ENCODE data around the gene MRPL43.

Gene MRPL43

GRCh38 chr10:101002456-101002855, 15.2 kb upstream of the MRPL43 start:
- DNase-seq (ENCODE audit: low spot score): no peak

GRCh38 chr10:101001659-101002035, 14.3 kb upstream of the MRPL43 start:
- DNase-seq (ENCODE audit: low spot score): no peak

DNA sequence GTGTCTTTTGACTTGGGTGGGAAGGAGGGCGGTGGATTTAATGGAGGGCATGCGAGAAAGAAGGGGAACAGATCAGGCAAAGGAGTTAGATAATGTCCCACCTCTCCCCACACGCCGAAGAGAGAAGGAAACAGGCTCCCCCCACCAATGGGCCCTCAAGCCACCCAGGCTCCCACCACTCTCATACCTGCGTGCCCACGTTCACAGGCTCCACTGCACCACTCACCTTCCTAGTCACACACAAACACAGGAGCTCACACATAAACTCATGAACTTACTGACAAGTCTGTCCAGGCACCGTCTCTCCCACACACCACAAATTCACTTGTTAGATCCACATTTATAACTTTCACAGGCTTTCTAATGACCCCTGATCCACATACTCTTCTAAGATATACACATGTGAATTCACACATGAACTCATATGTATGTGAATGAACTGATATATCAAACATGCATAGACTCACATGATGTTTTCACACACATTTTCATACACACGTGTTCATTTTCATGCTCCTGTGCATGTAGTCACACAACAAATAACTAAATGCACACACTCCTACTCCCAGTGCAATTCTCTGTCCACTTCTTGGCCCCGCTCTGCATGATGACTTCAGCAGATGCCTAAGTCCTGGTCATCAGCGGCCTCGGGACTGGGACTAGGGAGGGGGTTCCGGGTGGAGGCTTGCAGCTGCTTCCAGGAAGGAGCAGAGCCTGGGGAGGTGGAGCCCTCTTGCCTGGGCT, 13.8 kb upstream of the MRPL43 start:
- DNase-seq (ENCODE audit: low spot score): no peak

DNA sequence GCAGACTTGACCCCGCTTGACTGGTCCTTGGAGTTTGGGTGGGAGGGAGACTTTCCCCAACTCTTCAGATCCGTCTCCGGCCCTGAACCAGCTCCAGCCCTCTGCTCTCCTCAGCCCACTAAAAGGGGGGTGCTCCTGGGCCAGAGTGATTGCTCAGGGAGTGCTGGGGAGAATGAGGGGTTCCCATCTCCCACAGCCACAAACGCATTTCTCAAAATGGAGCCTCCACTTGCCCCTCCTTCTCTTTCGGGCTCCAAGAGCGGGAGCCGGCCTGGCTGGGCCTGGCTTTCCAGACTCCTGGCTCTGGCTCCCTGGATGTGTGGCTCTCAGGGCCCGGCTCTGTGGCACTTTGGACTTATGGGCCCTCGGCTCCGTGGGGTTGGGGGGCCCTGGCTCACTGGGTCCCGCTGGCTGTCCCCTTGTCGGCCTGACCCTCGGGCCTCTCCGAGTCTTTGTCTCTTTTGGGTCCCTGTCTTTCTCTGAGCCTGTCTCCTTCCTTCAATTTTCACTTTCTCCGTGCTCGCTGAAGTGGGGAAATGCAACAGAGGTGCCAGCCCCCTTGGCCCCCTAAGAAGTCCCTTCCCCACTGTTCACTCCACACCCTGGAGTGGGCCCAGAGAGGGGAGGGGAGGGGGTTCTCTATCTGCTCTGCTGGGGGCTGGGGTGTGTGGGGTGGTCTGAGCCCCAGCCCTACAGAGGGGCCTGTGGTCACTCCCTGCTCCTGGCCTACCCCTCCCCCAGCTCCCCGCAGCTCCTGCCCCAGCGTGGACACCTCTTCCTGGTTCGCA, 13.0 kb upstream of the MRPL43 start:
- DNase-seq (ENCODE audit: low spot score): no peak

DNA sequence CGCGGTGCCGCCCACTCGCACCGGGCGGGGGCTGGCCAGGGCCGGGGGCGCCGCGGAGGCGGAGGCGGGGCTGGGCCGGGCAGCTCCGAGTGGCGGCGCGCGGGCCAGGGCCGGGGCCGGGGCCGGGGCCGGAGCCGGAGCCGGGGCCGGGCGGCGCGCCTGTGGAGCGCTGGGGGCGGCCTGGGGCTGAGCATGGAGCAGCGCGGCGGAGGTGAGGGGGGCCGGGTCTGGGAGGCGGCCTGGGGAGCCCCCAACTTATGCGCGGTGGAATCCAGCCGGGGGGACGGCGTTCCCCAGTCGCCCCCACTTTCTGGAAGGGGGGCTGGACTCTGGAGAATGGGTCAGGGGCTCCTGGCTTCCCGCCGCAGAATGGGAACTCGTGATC, 12.4 kb upstream of the MRPL43 start, which contains the start of gene LZTS2:
LZTS2 (plus strand) TSS at position 67 of the 385 bp plus-strand sequence. CDS start 2,731 bp downstream, outside the sequence.
- DNase-seq (ENCODE audit: low spot score): peak; percentile 41

GRCh38 chr10:100998991-100999741, 11.9 kb upstream of the MRPL43 start:
- peak; percentile 89 for DNase-seq (ENCODE audit: low spot score)

GRCh38 chr10:100998183-100998990, 11.1 kb upstream of the MRPL43 start:
- DNase-seq (ENCODE audit: low spot score): peak; percentile 72

- DNase-seq (ENCODE audit: low spot score): peak; percentile 83
Observed at GRCh38 chr10:100997360-100998182, 10.3 kb upstream of the MRPL43 start.

- peak; percentile 73 for DNase-seq (ENCODE audit: low spot score)
Observed at GRCh38 chr10:100996678-100997359, 9.5 kb upstream of the MRPL43 start.

- DNase-seq (ENCODE audit: low spot score): no peak
Observed at GRCh38 chr10:100995181-100995580, 7.9 kb upstream of the MRPL43 start.

GRCh38 chr10:100993986-100994708, 6.8 kb upstream of the MRPL43 start:
- DNase-seq (ENCODE audit: low spot score): no peak

GRCh38 chr10:100989088-100989487, 1.8 kb upstream of the MRPL43 start:
- DNase-seq (ENCODE audit: low spot score): no peak

GRCh38 chr10:100988166-100988565, 869 bp upstream of the MRPL43 start:
- no peak for DNase-seq (ENCODE audit: low spot score)

- no peak for DNase-seq (ENCODE audit: low spot score)
Observed at GRCh38 chr10:100987685-100988049, 370 bp upstream of the MRPL43 start.

GRCh38 chr10:100986623-100986951, 710 bp downstream of the MRPL43 start:
- no peak for DNase-seq (ENCODE audit: low spot score)

- DNase-seq (ENCODE audit: low spot score): no peak
Observed at GRCh38 chr10:100985336-100985735, 2.0 kb downstream of the MRPL43 start.

DNA sequence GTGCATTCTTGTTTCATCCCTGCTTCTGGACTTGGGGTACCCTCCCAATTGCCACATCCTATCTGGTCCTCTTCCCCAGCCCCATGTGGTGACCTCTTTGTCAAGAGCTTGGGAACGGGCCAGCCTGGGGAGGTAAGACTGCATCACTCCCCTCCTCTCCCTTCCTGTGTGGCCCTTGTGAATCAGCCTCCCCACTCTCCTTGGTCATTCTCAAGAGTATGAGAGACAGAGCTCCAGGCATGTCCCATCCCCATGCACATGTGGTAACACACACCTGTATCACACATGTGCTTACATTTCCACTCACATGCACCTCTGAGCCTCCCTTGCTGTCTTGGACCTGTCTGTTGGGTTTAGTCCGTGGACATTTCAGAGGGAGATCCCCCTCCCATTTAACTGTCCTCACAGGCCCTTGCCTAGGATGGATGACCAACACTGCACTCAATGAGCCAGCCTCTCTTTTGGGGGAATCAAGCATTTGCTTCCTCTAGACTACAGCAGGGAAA, 2.6 kb downstream of the MRPL43 start:
- DNase-seq (ENCODE audit: low spot score): no peak

GRCh38 chr10:100983868-100984671, 3.2 kb downstream of the MRPL43 start:
- no peak for DNase-seq (ENCODE audit: low spot score)

All from germinal center (tissue), 1 donor.